GM18520 (cell line): ENCODE measurements around the gene PTPRN2.

Experiments used
- ATAC-seq: cut with Tn5 transposase; IDR thresholded peaks from one replicate; pipeline ENCODE4 v1.9.1; 2021; ENCODE audit not compliant: unreplicated experiment

The PTPRN2 gene

GRCh38 chr7:157890921-157891401, 696.7 kb downstream of the PTPRN2 start:
- no peak for ATAC-seq

GRCh38 chr7:157889480-157889879, 698.1 kb downstream of the PTPRN2 start:
- no peak for ATAC-seq

- no peak for ATAC-seq
These were observed 699.0 kb downstream of the PTPRN2 start for GRCh38 chr7:157888579-157888978.

GRCh38 chr7:157887400-157887799, 700.2 kb downstream of the PTPRN2 start:
- no peak for ATAC-seq

GRCh38 chr7:157886711-157887110, 700.9 kb downstream of the PTPRN2 start:
- no peak for ATAC-seq

- no peak for ATAC-seq
These were observed 701.4 kb downstream of the PTPRN2 start for GRCh38 chr7:157886266-157886665.

- no peak for ATAC-seq
These were observed 702.5 kb downstream of the PTPRN2 start for GRCh38 chr7:157885140-157885539.

GRCh38 chr7:157884461-157885062, 703.1 kb downstream of the PTPRN2 start:
- no peak for ATAC-seq

GRCh38 chr7:157881048-157881771, 706.4 kb downstream of the PTPRN2 start:
- no peak for ATAC-seq

GRCh38 chr7:157879391-157879790, 708.2 kb downstream of the PTPRN2 start:
- ATAC-seq: no peak

- ATAC-seq: no peak
These were observed 710.1 kb downstream of the PTPRN2 start for GRCh38 chr7:157877298-157878090.

- ATAC-seq: no peak
These were observed 710.9 kb downstream of the PTPRN2 start for GRCh38 chr7:157876469-157877285.

GRCh38 chr7:157875230-157876179, 712.1 kb downstream of the PTPRN2 start:
- no peak for ATAC-seq

- ATAC-seq: no peak
These were observed 712.8 kb downstream of the PTPRN2 start for GRCh38 chr7:157874870-157875229.

GRCh38 chr7:157874208-157874816, 713.3 kb downstream of the PTPRN2 start:
- no peak for ATAC-seq

GRCh38 chr7:157873664-157874063, 714.0 kb downstream of the PTPRN2 start:
- ATAC-seq: no peak

GRCh38 chr7:157873181-157873580, 714.4 kb downstream of the PTPRN2 start:
- ATAC-seq: no peak

- no peak for ATAC-seq
These were observed 715.2 kb downstream of the PTPRN2 start for GRCh38 chr7:157872447-157872846.

- no peak for ATAC-seq
These were observed 715.9 kb downstream of the PTPRN2 start for GRCh38 chr7:157871681-157872080.
